Measurements from ENCODE around the gene GTF2F1.
"Not testable (repeated sequence)": the region's sequence is repeated elsewhere in the genome, so short reads cannot be mapped to it uniquely, and the experiment has no call there.

Gene GTF2F1, protein sequence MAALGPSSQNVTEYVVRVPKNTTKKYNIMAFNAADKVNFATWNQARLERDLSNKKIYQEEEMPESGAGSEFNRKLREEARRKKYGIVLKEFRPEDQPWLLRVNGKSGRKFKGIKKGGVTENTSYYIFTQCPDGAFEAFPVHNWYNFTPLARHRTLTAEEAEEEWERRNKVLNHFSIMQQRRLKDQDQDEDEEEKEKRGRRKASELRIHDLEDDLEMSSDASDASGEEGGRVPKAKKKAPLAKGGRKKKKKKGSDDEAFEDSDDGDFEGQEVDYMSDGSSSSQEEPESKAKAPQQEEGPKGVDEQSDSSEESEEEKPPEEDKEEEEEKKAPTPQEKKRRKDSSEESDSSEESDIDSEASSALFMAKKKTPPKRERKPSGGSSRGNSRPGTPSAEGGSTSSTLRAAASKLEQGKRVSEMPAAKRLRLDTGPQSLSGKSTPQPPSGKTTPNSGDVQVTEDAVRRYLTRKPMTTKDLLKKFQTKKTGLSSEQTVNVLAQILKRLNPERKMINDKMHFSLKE

DNA sequence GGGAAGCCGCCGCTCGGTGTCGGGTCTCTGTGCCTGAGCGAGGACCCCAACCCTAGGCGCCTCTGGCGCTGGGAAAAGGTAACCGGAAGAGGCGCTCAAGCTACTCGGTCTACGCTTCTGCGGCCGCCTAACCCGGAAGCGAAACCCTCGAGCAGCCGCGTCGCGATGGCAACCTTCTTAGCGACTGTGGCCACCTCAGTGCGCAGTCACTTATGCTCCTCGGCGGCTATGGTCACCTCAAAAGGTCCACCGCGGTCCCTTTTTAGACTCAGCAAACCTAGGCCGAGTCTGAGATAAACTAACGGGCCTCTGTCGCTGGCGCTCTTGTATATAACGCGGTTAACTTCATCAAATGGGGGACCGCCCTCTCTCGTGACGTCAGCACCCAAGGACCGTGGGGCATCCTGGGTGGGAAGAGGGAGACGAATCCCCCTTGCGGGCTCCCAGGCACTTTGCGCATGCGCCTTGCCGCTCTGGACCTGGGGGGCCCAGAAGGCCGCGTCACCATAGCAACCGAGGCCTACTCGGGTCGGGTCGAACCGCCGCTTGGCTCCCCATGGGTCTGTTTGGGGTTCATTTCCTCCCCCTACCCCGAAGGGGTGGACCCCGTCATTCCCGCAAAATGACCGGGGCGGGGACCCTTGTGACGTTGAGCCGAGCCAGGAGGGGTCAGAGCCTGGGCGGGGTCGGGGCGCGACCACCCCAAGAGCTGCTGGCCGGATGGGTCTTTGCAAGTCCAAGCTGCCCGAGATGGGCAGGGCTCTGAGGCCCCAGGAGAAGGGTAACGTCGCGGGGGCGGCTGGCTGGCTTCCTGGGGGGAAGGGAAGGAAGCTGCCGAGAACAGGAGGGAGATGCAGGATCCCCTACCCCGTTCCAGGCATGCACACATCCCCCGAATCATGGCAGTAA, at the start of gene GTF2F1:
Gene GTF2F1, minus strand, starts transcription at position 91 of the 909 bp plus-strand sequence. CDS start 169 bp downstream, outside the sequence.
- DNase-seq (ENCODE audit: low spot score) = peak; percentile 96

- DNase-seq (ENCODE audit: low spot score) = no peak
Measured at GRCh38 chr19:6442087-6442688, 49.2 kb upstream of the GTF2F1 start.

GRCh38 chr19:6440905-6441304, 47.9 kb upstream of the GTF2F1 start:
- DNase-seq (ENCODE audit: low spot score) = no peak

DNA sequence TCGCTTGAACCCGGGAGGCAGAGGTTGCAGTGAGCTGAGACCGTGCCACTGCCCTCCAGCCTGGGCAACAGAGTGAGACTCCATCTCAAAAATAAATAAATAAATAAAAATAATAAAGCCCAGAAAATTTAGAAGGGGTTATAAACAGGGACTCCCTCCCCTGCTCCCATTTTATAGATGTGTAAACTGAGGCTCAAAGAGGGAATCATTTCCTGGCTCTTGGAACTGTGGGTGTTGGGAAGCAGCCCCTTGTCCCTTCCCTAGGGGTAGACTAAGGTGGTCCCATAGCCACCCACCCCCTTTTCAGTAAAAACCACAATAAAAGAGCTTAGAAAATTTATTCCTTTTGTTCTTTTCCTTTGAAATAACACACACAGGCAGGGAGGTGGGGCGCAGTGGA, 46.8 kb upstream of the GTF2F1 start:
- DNase-seq (ENCODE audit: low spot score) = no peak

DNA sequence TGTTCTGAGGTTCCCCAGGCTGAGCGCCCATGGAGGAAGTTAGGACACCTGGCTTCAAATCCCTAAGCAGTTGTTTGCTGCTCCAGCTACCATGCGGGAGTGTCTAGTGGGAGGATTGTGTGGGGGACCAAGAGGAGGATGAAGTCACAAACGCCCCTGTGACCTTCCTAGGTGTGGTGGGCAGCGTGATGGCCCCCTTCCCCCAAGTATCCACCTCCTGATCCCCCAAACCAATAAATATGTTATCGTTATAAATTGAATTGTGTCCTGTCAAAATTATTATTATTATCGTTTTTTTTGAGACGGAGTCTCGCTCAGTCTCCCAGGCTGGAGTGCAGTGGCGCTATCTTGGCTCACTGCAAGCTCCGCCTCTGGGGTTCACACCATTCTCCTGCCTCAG, 40.7 kb upstream of the GTF2F1 start, which contains the start of gene SLC25A41:
Gene SLC25A41, minus strand, starts transcription at position 101 of the 400 bp plus-strand sequence. Its CDS starts 70 bp downstream, at position 31.
- DNase-seq (ENCODE audit: low spot score) = no peak

GRCh38 chr19:6433165-6433564, 40.2 kb upstream of the GTF2F1 start:
- no peak for DNase-seq (ENCODE audit: low spot score)

DNA sequence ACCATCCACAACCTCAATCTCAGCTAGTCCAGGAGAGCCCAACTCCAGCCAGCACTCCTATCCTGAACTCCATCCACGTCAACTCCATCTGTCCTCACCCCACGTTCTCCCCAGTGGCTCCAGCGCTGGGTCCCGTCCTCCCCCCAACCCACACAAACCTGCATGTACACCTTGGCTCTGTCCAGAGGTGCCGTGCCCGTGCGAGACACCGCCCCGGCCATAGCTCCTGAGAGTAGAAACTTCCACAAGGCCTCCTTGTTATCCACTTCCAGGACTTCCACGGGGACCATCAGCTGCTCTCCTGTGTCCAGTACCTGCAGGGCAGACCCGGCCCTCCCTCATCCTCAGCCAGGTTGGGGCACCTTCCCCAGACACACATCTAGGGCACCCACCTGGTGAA, 38.9 kb upstream of the GTF2F1 start:
- no peak for DNase-seq (ENCODE audit: low spot score)

GRCh38 chr19:6429419-6430221, 36.7 kb upstream of the GTF2F1 start:
- DNase-seq (ENCODE audit: low spot score) = no peak

DNA sequence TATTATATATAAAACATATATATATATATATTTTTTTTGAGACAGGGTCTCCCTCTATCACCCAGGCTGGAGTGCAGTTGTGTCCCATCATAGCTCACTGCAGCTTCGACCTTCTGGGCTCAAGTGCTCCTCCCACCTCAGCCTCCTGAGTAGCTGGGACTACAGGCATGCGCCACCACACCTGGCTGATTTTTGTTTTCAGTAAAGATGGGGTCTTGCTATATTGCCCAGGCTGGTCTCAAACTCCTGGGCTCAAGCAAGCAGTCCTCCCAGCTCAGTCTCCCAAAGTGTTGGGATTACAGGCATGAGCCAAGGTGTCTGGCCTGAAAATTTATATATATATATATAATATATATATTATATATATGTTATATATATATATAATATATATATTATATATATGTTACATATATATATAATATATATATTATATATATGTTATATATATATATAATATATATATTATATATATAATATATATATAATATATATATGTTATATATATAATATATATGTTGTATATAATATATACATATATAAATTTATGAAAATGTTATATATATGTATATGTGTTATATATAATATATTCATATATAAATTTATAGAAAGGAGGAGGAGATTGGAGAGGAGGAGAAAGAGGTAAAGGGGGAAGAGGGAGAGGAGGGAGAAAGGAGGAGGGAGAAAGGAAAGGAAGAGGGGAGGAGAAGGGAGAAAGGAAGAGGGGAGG, 35.9 kb upstream of the GTF2F1 start:
- DNase-seq (ENCODE audit: low spot score) = not testable (repeated sequence)

DNA sequence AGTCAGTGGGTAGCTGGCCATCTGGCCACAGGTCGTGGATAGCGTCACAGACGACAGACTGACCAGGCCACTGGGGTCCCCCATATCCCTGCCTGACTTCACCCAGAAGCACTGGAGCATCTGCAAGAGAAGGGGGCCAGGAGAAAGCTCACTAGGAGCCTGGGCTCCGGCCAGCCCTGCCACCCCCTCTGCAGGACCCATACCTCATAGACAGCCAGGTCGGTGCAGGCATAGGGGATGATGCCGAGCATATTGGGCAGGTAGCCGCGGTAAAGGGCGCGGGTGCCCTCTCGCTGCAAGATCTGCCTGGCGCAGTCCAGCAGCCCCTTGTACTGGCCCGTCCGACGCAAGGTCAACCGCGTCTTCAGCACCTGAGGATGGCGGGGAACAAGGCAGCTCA, 34.2 kb upstream of the GTF2F1 start:
- no peak for DNase-seq (ENCODE audit: low spot score)

DNA sequence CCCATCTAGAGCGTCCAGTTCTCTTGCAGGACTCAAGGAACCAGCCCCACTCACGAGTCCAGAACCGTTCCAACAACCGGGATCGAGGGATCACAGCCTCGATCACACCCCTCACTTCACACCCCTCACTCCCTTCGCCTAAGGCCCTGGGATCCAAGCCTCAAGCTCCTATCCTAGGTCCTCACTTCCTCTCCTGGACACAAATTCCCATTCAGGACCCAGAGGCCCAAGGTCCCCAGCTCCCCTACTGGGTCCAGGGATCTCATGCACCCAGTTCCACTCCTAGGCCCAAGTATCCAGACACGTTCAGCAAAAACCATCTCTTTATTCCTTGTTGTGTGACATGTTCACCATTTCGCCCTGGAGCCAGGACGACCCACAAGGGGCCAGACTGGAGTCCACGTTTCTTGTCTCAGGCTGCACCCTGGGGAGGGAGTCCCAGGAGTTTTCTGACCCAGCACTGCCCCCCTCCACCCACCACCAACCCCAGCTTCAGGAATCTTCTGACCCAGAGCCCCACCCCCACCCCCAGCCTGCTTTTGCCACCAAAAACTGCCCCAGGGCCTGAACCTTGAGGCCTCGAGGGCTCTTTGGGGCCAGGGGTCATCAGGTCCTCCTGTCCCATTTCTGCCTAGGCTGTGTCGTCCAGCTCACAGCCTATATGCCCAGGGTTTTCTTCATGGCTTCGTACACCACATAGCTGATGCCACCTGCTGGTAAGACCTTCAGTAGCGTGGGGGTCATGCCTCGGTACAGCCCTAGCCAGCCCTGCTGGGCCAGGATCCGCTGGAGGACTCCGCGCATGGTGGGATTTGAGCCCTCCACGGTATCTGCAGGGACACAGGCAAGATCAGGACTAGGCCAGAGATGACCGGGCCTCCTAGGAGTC, 33.0 kb upstream of the GTF2F1 start:
- no peak for DNase-seq (ENCODE audit: low spot score)

GRCh38 chr19:6424939-6425731, 32.2 kb upstream of the GTF2F1 start:
- DNase-seq (ENCODE audit: low spot score) = peak; percentile 99

DNA sequence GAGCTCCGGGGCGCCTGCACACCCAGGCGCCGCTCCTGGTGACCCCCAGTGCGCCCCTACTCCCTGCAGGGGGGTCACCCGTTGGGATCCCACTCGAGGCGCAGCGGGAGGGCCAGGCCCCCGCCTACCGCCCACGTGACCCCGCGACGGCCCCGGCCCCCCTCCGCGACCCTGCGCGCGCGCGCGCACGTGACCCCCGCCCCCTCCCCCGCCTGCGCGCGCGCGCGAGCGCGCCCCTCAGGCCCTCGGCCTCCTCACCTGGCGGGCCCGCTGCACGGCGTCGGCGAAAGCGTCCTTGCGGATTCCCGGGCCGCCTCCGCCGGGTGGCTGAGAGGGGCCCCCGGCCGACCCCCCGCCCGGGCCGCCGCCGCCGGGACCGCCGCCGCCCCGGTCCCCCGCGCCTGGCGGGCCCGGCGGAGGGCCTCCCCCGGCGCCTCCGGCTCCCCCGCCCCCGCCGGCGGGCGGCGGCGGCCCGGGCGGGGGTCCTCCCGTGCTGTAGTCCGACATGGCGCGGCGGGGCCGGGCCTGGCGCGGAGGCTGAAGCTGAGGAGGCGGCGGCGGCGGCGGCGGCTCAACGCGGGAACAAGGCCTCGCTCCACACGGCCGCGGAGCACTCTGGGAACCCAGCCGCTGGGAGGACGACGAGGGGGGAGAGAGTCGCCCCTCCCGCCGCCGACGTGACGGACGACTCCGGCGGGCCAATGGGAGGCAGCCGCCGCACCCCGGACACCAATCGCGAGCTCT, 31.4 kb upstream of the GTF2F1 start, which contains the start of gene KHSRP:
Gene KHSRP, minus strand, starts transcription at position 617 of the 744 bp plus-strand sequence. Its CDS starts 110 bp downstream, at position 507.
- DNase-seq (ENCODE audit: low spot score) = peak; percentile 66

DNA sequence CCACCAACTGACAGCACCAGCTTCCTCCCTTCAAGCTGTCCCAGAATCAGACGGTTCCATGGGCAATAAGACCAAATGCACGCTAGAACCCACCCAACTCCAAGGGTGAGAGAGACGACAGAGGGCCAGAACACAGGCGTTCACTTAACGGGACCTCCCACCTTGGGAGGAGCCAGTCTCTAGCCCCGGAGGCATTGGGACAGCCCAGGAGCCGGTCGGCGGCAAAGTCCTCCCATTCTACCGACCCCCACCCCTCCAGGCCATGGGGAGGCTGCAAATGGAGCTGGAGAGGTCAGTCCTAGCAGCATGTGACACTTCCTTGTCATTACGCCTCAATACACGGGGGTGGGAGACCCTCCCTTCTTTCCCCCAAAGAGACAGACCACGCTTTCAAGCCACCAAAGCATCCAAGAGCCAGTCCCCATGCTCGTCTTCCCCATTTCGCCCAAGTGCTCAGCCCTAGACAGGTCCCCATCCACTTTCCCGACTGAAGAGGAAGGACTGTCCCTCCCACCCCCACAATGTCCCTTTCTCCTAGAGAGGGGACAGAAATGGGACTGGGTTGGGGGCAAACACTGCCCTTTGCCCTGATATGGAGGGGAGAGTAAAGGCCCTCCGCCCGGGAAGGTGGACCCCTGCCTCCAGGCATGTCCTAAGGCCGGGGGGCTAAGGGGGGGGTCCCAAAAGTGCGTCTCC, 30.7 kb upstream of the GTF2F1 start:
- DNase-seq (ENCODE audit: low spot score) = peak; percentile 79

GRCh38 chr19:6421075-6422014, 28.4 kb upstream of the GTF2F1 start:
- no peak for DNase-seq (ENCODE audit: low spot score)

DNA sequence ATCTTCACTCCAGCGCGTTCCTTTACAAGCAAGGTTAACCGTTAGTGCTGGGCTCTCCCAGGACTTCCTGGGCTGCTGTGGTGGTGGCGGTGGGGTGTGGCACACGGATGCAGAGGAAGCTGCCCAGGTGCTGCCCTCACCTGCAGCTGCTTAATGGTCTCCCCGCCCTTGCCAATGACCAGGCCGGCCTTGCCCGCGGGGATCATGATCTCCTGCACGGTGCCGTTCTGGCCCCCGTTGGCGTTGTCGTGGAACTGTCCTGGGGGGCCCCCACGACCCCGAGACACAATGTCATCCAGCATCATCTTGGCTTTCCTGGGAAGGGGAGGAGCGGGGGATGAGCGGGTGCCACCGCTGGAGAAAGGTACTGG, 25.6 kb upstream of the GTF2F1 start:
- no peak for DNase-seq (ENCODE audit: low spot score)

Data from ecto neural progenitor cell (in vitro differentiated cells).